WERI-Rb-1 (cell line): ENCODE results near the gene LEMD2.

ENCODE experiments used
- DNase-seq: peaks from one replicate; pipeline ENCODE4 v3.0.0-alpha.2; 2020
- H3K27ac ChIP-seq: fragments of 250-450 bp; sonication (Bioruptor Pico); 2 replicates; pipeline ENCODE4 v1.5.1; 2020; ENCODE audit warnings: mild to moderate bottlenecking, moderate library complexity
- H3K27me3 ChIP-seq: fragments of 250-450 bp; sonication (Bioruptor Pico); 2 replicates; pipeline ENCODE4 v1.5.1; 2021; ENCODE audit warnings: mild to moderate bottlenecking, low read depth, moderate library complexity; ENCODE audit not compliant: insufficient read depth, severe bottlenecking
- H3K36me3 ChIP-seq: fragments of 250-450 bp; sonication (Bioruptor Pico); 2 replicates; pipeline ENCODE4 v1.5.1; 2020; ENCODE audit warnings: mild to moderate bottlenecking, moderate library complexity
- H3K4me3 ChIP-seq: 2 replicates; pipeline ENCODE4 v1.5.1; 2011; ENCODE audit warnings: low read depth, mild to moderate bottlenecking, control low read depth, low read length
- H3K9me3 ChIP-seq: fragments of 250-450 bp; sonication (Bioruptor Pico); 2 replicates; pipeline ENCODE4 v1.5.1; 2021; ENCODE audit warnings: mild to moderate bottlenecking, moderate library complexity; ENCODE audit not compliant: severe bottlenecking
- CTCF ChIP-seq: IDR thresholded peaks from 2 replicates; pipeline ENCODE4 v1.5.1; 2011; ENCODE audit warnings: low read depth, mild to moderate bottlenecking, control low read depth, inconsistent platforms, low read length

LEMD2 gene

GRCh38 chr6:33772082-33772830 is 16.7 kb downstream of the LEMD2 start:
- Histone ChIP-seq H3K9me3 (no peaks in the 10 kb centered on the region), H3K36me3 (peaks cover 57% of the 10 kb centered on the region), H3K27me3 (no peaks in the 10 kb centered on the region), H3K4me3 (no peak overlapping the region), H3K27ac (peak overlapping the region; percentile 84)
- no peak for TF ChIP-seq CTCF
- no peak for DNase-seq

- peak; percentile 97 for TF ChIP-seq CTCF
- H3K9me3 ChIP-seq, result peaks cover 6% of the 10 kb centered on the region
- peak; percentile 94 for DNase-seq
- peaks cover 48% of the 10 kb centered on the region for H3K36me3 ChIP-seq
- no peaks in the 10 kb centered on the region for H3K27me3 ChIP-seq
- H3K27ac ChIP-seq, result peak overlapping the region; percentile 84
- no peak overlapping the region for H3K4me3 ChIP-seq
Observed at GRCh38 chr6:33771146-33772081, 17.5 kb downstream of the LEMD2 start.

GRCh38 chr6:33770833-33771145 is 18.1 kb downstream of the LEMD2 start:
- peaks cover 6% of the 10 kb centered on the region for H3K9me3 ChIP-seq
- no peak overlapping the region for H3K4me3 ChIP-seq
- 0 out of 2 replicates have a peak, but pooled peaks have one; percentile 2 for TF ChIP-seq CTCF
- peak overlapping the region; percentile 84 for H3K27ac ChIP-seq
- DNase-seq, result no peak
- peaks cover 42% of the 10 kb centered on the region for H3K36me3 ChIP-seq
- H3K27me3 ChIP-seq, result no peaks in the 10 kb centered on the region

GRCh38 chr6:33770124-33770832 is 18.7 kb downstream of the LEMD2 start:
- no peaks in the 10 kb centered on the region for H3K27me3 ChIP-seq
- no peak overlapping the region for H3K4me3 ChIP-seq
- DNase-seq, result no peak
- H3K36me3 ChIP-seq, result peaks cover 37% of the 10 kb centered on the region
- TF ChIP-seq CTCF, result no peak
- peak overlapping the region; percentile 84 for H3K27ac ChIP-seq
- H3K9me3 ChIP-seq, result peaks cover 6% of the 10 kb centered on the region

- peaks cover 6% of the 10 kb centered on the region for H3K9me3 ChIP-seq
- no peak overlapping the region for H3K4me3 ChIP-seq
- H3K27me3 ChIP-seq, result no peaks in the 10 kb centered on the region
- peak; percentile 60 for DNase-seq
- no peak for TF ChIP-seq CTCF
- peaks cover 28% of the 10 kb centered on the region for H3K36me3 ChIP-seq
- H3K27ac ChIP-seq, result peak overlapping the region; percentile 84
Observed at GRCh38 chr6:33769248-33769821, 19.6 kb downstream of the LEMD2 start.
